IPS-18a (cell line): ENCODE results near the gene OPCML.

Experiments used
- H3K27ac ChIP-seq: one replicate; pipeline ENCODE4 v1.5.1; 2013; ENCODE audit warnings: low read length
- H3K27me3 ChIP-seq: one replicate; pipeline ENCODE4 v1.6.1; 2013; ENCODE audit warnings: mild to moderate bottlenecking, low read length; ENCODE audit not compliant: control insufficient read depth, insufficient read depth
- H3K36me3 ChIP-seq: one replicate; pipeline ENCODE4 v1.6.1; 2013; ENCODE audit warnings: low read depth, low read length; ENCODE audit not compliant: control insufficient read depth
- H3K4me1 ChIP-seq: one replicate; pipeline ENCODE4 v1.6.1; 2013; ENCODE audit warnings: low read depth, low read length; ENCODE audit not compliant: control insufficient read depth
- H3K4me3 ChIP-seq: one replicate; pipeline ENCODE4 v1.5.1; 2013; ENCODE audit warnings: low read length
- H3K9ac ChIP-seq: one replicate; pipeline ENCODE4 v1.6.1; 2013; ENCODE audit warnings: mild to moderate bottlenecking, low read length, moderate library complexity
- H3K9me3 ChIP-seq: one replicate; pipeline ENCODE4 v1.6.1; 2013; ENCODE audit warnings: low read depth, low read length; ENCODE audit not compliant: control insufficient read depth

OPCML gene

DNA sequence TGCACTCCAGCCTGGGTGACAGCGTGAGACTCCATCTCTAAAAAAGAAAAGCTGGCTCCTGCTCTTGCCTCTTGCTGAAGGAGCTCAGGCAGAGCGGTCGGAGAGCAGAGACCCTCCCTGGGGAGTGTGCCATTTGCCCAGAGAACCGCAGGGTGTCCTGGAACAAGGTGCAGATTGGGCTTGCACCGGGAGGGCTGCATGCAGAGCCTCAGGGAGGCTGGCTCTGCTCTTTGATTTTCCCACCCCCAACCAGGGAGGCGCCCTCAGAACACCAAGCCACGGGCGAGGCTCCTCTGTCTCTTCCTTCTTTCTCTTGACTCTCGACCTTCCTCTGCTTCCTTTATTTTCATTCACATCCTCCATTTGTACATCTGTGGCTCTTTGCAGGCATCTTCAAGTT, 889.1 kb downstream of the OPCML start:
- Histone ChIP-seq H3K9me3 (no peaks in the 10 kb centered on the region), H3K4me1 (peaks cover 6% of the 10 kb centered on the region), H3K36me3 (no peaks in the 10 kb centered on the region), H3K27ac (no peak overlapping the region), H3K4me3 (no peak overlapping the region), H3K27me3 (no peaks in the 10 kb centered on the region), H3K9ac (no peak overlapping the region)

DNA sequence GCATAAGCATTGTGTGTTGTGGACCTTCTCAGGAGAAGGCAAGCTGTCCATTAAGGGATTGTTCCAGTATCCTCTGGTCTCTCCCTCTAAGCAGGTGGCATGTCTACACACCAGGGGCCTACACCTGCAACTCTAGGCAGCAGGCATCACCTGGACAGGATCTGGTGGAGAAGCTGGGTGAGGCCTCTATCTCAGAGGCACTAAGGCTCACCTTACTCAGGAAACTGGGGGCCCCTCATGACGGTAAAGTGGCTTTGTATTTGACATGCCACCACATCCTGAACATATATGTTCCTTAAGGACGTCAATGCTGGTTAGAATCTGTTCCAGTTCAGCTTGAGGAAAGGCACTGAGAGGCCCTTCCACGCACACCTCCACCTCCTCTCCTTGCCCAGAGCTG, 891.3 kb downstream of the OPCML start:
- Histone ChIP-seq H3K27ac (no peak overlapping the region), H3K9me3 (no peaks in the 10 kb centered on the region), H3K27me3 (no peaks in the 10 kb centered on the region), H3K4me1 (peaks cover 6% of the 10 kb centered on the region), H3K36me3 (no peaks in the 10 kb centered on the region), H3K9ac (no peak overlapping the region), H3K4me3 (no peak overlapping the region)

DNA sequence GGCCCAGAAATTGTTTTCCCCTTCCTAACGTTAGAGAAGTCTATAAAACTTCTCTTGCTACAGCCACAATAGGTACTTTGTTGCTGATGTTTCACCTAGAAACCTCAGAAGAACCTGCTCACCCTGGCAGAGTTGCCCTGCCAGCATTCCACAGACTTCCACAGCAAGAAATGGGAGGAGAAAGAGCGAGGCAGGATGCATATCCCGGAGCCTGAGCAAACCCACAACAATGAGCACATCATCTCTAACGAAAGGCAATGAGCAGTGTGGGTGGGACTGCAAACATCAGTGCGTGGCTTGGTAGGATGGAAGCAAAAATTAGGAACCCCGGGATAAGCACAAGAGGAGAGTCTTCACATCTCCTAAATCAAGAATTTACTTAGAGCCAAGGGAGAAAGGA, 892.3 kb downstream of the OPCML start:
- H3K36me3 ChIP-seq: no peaks in the 10 kb centered on the region
- H3K4me1 ChIP-seq: peaks cover 6% of the 10 kb centered on the region
- H3K27me3 ChIP-seq: no peaks in the 10 kb centered on the region
- no peaks in the 10 kb centered on the region for H3K9me3 ChIP-seq
- H3K4me3 ChIP-seq: no peak overlapping the region
- no peak overlapping the region for H3K27ac ChIP-seq
- H3K9ac ChIP-seq: no peak overlapping the region

DNA sequence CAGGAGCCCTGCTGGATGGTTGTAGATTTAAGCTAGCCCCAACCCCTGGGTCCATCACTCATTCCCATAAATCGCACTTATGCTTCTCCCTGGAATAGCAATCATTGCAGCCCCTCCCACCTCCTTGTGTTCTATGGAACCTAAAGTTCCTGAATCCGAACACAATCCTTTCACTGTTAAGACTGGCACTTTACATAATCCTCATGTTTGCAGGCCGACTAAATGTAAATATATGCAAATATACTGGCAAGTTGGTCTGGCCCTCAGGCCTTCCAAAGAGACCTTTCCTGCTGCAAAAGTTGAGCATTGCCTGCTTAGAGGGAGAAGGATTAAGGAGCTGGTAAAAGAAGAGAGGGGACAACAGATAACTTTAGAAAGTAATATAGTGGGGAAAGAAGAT, 892.9 kb downstream of the OPCML start:
- H3K4me3 ChIP-seq: no peak overlapping the region
- no peaks in the 10 kb centered on the region for H3K9me3 ChIP-seq
- no peak overlapping the region for H3K9ac ChIP-seq
- no peaks in the 10 kb centered on the region for H3K27me3 ChIP-seq
- H3K27ac ChIP-seq: no peak overlapping the region
- no peaks in the 10 kb centered on the region for H3K36me3 ChIP-seq
- H3K4me1 ChIP-seq: peaks cover 6% of the 10 kb centered on the region

DNA sequence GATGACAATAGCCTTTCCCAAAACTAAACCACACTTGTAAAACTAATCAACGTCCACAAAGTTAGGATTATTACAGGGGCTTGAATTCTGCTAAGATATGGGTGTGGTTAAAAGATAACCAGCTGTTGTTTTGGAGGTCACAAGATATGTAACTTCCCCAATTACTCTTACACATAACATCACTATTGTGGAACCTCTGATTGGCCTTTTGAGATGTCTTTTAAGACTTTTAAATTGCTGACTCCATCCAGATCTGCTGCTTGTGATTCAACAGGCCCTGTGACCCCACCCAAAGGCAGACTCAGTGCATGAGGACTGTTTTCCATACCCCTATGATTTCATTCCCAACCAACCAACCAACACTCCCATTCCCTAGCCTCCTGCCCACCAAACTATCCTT, 893.9 kb downstream of the OPCML start:
- Histone ChIP-seq H3K36me3 (no peaks in the 10 kb centered on the region), H3K9ac (no peak overlapping the region), H3K27ac (no peak overlapping the region), H3K4me1 (peaks cover 6% of the 10 kb centered on the region), H3K9me3 (no peaks in the 10 kb centered on the region), H3K27me3 (no peaks in the 10 kb centered on the region), H3K4me3 (no peak overlapping the region)

DNA sequence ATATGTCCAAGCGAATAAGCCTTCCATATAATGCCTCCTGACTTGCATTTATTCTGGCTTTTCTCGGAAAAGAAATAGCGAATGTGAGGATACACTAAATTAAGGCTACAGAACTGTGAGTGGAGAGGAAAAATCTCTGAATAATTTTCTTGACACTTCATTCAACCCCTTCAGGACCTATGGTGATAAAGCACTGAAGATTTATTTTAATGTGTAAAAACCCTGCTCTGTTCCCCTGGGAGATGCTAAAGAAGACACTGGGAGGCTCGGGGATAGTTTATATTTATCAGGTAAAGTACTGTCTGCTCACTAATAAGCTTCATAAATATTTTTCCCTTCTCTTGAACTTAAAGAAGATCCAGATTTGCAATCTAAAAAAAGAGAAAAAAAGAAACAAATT, 895.8 kb downstream of the OPCML start:
- no peaks in the 10 kb centered on the region for H3K9me3 ChIP-seq
- H3K4me3 ChIP-seq: no peak overlapping the region
- no peaks in the 10 kb centered on the region for H3K27me3 ChIP-seq
- H3K9ac ChIP-seq: no peak overlapping the region
- peaks cover 6% of the 10 kb centered on the region for H3K4me1 ChIP-seq
- no peaks in the 10 kb centered on the region for H3K36me3 ChIP-seq
- H3K27ac ChIP-seq: no peak overlapping the region

DNA sequence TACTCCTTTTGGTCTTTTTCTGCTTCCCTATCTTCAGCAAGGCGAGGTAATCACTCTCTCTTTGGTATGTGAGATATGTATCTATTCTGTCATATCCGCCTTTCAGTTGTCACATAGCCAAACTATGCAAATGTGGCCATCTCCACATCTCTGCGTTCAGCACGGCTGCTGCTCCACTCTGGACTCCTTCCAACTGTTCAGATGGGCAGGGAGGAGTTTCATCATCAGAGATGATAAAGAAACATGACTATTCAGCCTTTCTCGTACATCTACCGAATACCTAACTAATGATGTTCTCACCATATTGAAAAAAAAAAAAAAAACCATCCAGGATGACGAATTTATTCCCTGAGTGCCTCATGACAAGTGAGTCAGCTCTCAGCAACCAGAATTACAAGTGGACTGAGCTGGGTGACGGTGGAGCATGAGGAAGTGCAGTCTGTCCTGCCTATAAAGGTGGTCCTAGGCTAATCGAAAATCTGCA, 899.6 kb downstream of the OPCML start:
- Histone ChIP-seq H3K4me1 (no peaks in the 10 kb centered on the region), H3K27ac (no peak overlapping the region), H3K9ac (no peak overlapping the region), H3K36me3 (no peaks in the 10 kb centered on the region), H3K27me3 (no peaks in the 10 kb centered on the region), H3K9me3 (no peaks in the 10 kb centered on the region), H3K4me3 (no peak overlapping the region)

DNA sequence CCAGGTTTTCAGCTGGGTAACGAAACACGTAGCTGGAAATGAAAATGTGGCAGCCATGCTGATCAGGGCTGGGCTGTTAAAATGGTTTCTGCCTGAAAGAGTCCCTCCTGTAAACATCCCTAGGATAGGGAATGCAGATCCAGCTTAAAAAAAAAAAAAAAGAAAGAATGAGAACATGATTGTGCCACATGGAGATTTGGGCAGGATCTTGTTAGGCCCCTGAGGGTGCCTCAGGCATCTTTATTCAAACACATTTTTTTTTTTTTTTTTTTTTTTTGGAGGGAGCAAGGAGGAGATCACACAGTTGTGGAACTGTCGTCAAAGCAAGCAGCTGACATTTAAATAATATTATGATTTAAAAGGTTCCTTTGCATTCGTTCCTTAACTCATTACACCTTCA, 900.3 kb downstream of the OPCML start:
- Histone ChIP-seq H3K4me1 (no peaks in the 10 kb centered on the region), H3K9me3 (no peaks in the 10 kb centered on the region), H3K36me3 (no peaks in the 10 kb centered on the region), H3K9ac (no peak overlapping the region), H3K4me3 (no peak overlapping the region), H3K27ac (no peak overlapping the region), H3K27me3 (no peaks in the 10 kb centered on the region)

DNA sequence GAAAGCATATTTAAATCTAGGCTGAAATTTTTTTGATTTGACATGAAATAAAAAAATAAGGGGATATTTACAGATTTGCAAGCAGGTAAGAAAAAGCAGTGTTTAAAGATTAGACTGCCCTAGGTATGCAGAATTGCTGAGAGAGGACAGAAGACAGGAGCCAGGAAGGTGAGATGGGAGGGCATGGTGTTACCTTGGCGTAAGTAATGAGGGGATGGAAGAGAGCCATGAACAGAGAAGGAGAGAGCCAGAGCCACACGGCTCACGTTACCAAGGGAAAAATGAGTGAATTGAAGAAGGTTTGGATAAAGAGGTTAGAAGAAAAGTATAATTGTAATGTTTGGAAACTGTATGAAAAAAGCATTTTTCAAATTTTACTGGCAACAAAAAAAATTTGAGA, 904.3 kb downstream of the OPCML start:
- no peaks in the 10 kb centered on the region for H3K27me3 ChIP-seq
- H3K36me3 ChIP-seq: no peaks in the 10 kb centered on the region
- H3K9me3 ChIP-seq: no peaks in the 10 kb centered on the region
- no peak overlapping the region for H3K4me3 ChIP-seq
- H3K27ac ChIP-seq: no peak overlapping the region
- no peak overlapping the region for H3K9ac ChIP-seq
- no peaks in the 10 kb centered on the region for H3K4me1 ChIP-seq

DNA sequence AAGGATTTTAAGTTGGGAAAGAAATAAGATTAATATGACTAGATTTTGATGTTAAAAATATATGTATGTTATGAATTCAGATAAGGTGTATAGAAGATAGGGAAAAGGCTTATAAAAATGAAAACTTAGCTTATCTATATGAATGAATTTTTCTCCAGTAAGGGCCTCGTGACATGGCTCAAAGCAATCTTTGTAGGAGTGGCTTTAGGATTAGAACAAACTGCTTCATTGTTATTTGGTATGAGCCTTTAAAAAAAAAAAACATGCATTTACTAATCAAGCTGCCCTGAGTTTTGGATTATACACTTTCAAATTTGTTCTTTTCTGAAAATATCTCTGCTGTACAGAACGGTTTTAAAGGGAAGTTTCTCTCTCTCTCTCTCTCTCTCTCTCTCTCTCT, 905.9 kb downstream of the OPCML start:
- H3K4me1 ChIP-seq: no peaks in the 10 kb centered on the region
- no peaks in the 10 kb centered on the region for H3K9me3 ChIP-seq
- H3K9ac ChIP-seq: no peak overlapping the region
- no peaks in the 10 kb centered on the region for H3K27me3 ChIP-seq
- H3K27ac ChIP-seq: no peak overlapping the region
- no peaks in the 10 kb centered on the region for H3K36me3 ChIP-seq
- no peak overlapping the region for H3K4me3 ChIP-seq

DNA sequence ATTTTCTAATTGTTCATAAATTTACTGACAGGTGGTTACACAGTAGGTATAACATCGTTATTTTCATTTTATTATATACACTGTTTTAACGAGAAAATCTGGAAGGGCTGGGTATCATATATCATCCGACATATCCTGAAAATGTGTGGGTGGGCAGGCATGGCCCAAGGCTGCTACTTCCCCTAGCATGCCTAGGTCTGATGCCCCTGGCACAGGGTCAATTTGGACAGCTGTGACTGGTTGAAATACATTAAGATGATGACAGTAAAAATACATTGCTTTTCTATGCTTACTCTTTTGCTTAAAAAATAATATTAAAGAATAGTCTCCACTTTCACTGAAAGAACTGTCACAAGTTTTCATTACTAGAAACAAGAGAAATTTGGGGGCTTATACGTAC, 908.8 kb downstream of the OPCML start:
- Histone ChIP-seq H3K4me3 (no peak overlapping the region), H3K27me3 (no peaks in the 10 kb centered on the region), H3K27ac (no peak overlapping the region), H3K9me3 (no peaks in the 10 kb centered on the region), H3K36me3 (no peaks in the 10 kb centered on the region), H3K4me1 (no peaks in the 10 kb centered on the region), H3K9ac (no peak overlapping the region)

DNA sequence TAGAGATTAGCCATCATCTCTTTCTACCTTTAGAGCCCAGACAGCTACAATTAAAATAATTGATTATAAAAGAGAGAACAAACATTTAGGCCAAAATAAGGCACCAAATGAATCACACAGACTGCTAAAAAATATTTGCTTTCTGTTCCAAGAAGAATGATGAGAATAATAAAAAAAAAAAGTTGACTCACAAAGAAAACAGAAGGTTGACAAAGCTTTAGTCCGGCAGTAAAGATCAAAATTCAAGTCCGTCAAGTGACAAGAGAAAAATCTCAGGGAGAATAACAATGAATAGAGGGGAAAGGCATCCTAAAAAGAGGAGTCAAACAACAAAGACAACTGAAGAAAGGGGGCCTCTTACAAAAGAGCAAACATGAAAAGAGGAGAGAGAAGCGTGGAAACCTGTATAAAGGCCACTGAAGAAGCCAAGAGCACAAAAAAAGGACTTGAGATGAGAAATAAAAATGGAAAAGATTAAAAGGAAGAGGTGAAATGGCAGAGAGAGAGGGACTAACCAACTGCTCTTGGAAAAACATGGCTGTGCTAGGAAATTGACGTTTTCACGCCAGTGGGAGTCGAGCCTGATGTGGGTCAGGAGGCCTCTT, 910.2 kb downstream of the OPCML start:
- Histone ChIP-seq H3K36me3 (no peaks in the 10 kb centered on the region), H3K9ac (no peak overlapping the region), H3K4me3 (no peak overlapping the region), H3K27ac (no peak overlapping the region), H3K9me3 (no peaks in the 10 kb centered on the region), H3K4me1 (no peaks in the 10 kb centered on the region), H3K27me3 (no peaks in the 10 kb centered on the region)
